ENCODE data around the gene ISY1. TPM values are rescaled to one million over a fixed set of nuclear protein-coding genes. Genes with fewer than 3 reads are reported as not detected.

The ISY1 gene
- total and polyA plus RNA-seq, 2 donors (not counting 1 experiment from before 2014, with no cell fraction given), result 26.4 to 49.6 TPM

DNA sequence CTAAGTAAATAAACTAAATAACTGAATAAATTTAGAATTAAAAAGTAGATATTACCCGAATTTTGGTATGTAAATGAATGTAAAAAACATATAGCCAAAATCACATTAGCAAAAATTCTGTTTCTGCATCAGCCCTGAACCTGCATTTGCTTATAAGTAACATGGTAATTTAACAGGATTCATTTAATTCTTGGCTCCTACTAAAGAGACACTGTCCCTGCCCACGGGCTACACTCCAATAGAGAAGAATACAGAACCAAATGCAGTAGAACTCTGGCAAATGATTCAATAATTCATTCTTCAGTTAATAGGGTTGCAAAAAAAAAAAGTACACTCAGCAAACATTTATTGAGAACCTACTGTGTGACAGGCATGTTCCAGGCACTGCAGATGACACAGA lies 43.6 kb upstream of the ISY1 start:
- Mint-ChIP-seq H3K9me3 (ENCODE audit: insufficient read depth) (no peaks in the 10 kb centered on the region), H3K27me3 (no peaks in the 10 kb centered on the region), H3K4me3 (no peak overlapping the region), H3K27ac (no peak overlapping the region), H3K4me1 (no peaks in the 10 kb centered on the region)
- no peak for ATAC-seq (ENCODE audit: low read depth)
- Histone ChIP-seq H2AFZ (ENCODE audit: insufficient read depth, low read depth, low read length, poor library complexity, severe bottlenecking) (no peak overlapping the region), H3K27ac (ENCODE audit: low read length in 2 of 2) (no peak overlapping the region), H3K79me2 (ENCODE audit: control insufficient read depth, insufficient read depth, low read length) (no peaks in the 10 kb centered on the region), H3K9me3 (ENCODE audit: control extremely low read depth in 1 of 3, control insufficient read depth in 2 of 3, insufficient read depth in 1 of 3, low read length in 2 of 3) (no peaks in the 10 kb centered on the region), H4K20me1 (ENCODE audit: control insufficient read depth, insufficient read depth, low read length, poor library complexity, severe bottlenecking) (no peaks in the 10 kb centered on the region), H3K9ac (ENCODE audit: low read length) (no peak overlapping the region), H3K4me1 (ENCODE audit: control insufficient read depth in 2 of 2, insufficient read depth in 2 of 2, low read length in 2 of 2) (no peaks in the 10 kb centered on the region), H3K36me3 (replicated peaks in 1 of 2; ENCODE audit: control extremely low read depth in 1 of 2, control insufficient read depth in 1 of 2, extremely low read depth in 1 of 2, insufficient read depth in 2 of 2, low read length in 1 of 2) (no peaks in the 10 kb centered on the region), H3K4me2 (replicated peaks; ENCODE audit: low read depth, low read length, poor library complexity, severe bottlenecking) (no peak overlapping the region), H3K4me3 (ENCODE audit: control extremely low read depth in 1 of 5, extremely low read depth in 1 of 5, insufficient read depth in 1 of 5, low read depth in 2 of 5, low read length in 4 of 5) (no peak overlapping the region), H3K27me3 (replicated peaks in 1 of 4; ENCODE audit: control extremely low read depth in 1 of 4, control insufficient read depth in 3 of 4, insufficient read depth in 4 of 4, low read length in 3 of 4) (no peaks in the 10 kb centered on the region)
- WGBS (ENCODE audit: insufficient coverage), result no CpG with 5 or more reads among the region's 2 CpGs
- no peak for DNase-seq
- intact Hi-C loops (cut with micrococcal nuclease), result no loop called here
- POLR2A ChIA-PET, result no interaction called here
- TF ChIP-seq, protein P1, sequence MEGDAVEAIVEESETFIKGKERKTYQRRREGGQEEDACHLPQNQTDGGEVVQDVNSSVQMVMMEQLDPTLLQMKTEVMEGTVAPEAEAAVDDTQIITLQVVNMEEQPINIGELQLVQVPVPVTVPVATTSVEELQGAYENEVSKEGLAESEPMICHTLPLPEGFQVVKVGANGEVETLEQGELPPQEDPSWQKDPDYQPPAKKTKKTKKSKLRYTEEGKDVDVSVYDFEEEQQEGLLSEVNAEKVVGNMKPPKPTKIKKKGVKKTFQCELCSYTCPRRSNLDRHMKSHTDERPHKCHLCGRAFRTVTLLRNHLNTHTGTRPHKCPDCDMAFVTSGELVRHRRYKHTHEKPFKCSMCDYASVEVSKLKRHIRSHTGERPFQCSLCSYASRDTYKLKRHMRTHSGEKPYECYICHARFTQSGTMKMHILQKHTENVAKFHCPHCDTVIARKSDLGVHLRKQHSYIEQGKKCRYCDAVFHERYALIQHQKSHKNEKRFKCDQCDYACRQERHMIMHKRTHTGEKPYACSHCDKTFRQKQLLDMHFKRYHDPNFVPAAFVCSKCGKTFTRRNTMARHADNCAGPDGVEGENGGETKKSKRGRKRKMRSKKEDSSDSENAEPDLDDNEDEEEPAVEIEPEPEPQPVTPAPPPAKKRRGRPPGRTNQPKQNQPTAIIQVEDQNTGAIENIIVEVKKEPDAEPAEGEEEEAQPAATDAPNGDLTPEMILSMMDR (IDR thresholded peaks at IDR 0.05), result no peak
- TF ChIP-seq EZH2 (IDR thresholded peaks at IDR 0.05; ENCODE audit: borderline replicate concordance, insufficient read depth, low read depth, low read length, poor library complexity, severe bottlenecking), result no peak
- CTCF ChIA-PET, result interaction anchor here (0.6 to 1.0 kb wide), 2 partner anchors 110 to 234 kb away, joined by 3 read pairs; no protein-coding TSS in a partner anchor

DNA sequence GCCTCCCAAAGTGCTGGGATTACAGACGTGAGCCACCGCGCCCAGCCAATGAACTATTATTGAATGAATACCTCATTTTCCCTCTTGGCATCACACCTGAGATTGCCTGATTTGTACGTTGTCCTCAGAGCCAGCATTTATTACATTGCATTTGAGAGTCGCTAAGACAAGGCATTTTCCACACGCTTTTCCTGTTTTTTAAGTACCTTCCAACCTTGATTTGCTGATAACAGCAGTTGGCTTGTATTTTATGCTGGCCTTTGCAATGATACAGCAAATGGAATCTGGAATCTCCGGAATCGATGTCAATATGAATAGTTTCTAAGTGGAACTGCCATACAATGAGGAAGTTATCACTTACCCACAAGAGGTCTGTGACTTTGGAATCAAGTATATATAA lies 38.5 kb upstream of the ISY1 start:
- peaks cover 20% of the 10 kb centered on the region for H3K4me1 Mint-ChIP-seq
- no peaks in the 10 kb centered on the region for H3K79me2 ChIP-seq (ENCODE audit: control insufficient read depth, insufficient read depth, low read length)
- no peaks in the 10 kb centered on the region for H3K27me3 Mint-ChIP-seq
- WGBS (ENCODE audit: insufficient coverage), result 89% methylated on average over 5 of the region's 8 CpGs
- no peaks in the 10 kb centered on the region for H3K27me3 ChIP-seq (replicated peaks in 1 of 4; ENCODE audit: control extremely low read depth in 1 of 4, control insufficient read depth in 3 of 4, insufficient read depth in 4 of 4, low read length in 3 of 4)
- no peak for DNase-seq
- no peak overlapping the region for H3K27ac Mint-ChIP-seq
- H3K4me1 ChIP-seq (ENCODE audit: control insufficient read depth in 2 of 2, insufficient read depth in 2 of 2, low read length in 2 of 2), result peaks cover 13 to 14% of the 10 kb centered on the region in 2 donors
- POLR2A ChIA-PET, result no interaction called here
- no peaks in the 10 kb centered on the region for H3K9me3 Mint-ChIP-seq (ENCODE audit: insufficient read depth)
- no peak overlapping the region for H3K4me3 Mint-ChIP-seq
- TF ChIP-seq, protein P1 (IDR thresholded peaks at IDR 0.05), result no peak
- TF ChIP-seq EZH2 (IDR thresholded peaks at IDR 0.05; ENCODE audit: borderline replicate concordance, insufficient read depth, low read depth, low read length, poor library complexity, severe bottlenecking), result no peak
- no peak overlapping the region for H3K4me3 ChIP-seq (ENCODE audit: control extremely low read depth in 1 of 5, extremely low read depth in 1 of 5, insufficient read depth in 1 of 5, low read depth in 2 of 5, low read length in 4 of 5)
- H3K9ac ChIP-seq (ENCODE audit: low read length), result no peak overlapping the region
- no peaks in the 10 kb centered on the region for H3K9me3 ChIP-seq (ENCODE audit: control extremely low read depth in 1 of 3, control insufficient read depth in 2 of 3, insufficient read depth in 1 of 3, low read length in 2 of 3)
- ATAC-seq (ENCODE audit: low read depth), result no peak
- intact Hi-C loops (cut with micrococcal nuclease), result no loop called here
- no peak overlapping the region for H2AFZ ChIP-seq (ENCODE audit: insufficient read depth, low read depth, low read length, poor library complexity, severe bottlenecking)
- no peaks in the 10 kb centered on the region for H3K36me3 ChIP-seq (replicated peaks in 1 of 2; ENCODE audit: control extremely low read depth in 1 of 2, control insufficient read depth in 1 of 2, extremely low read depth in 1 of 2, insufficient read depth in 2 of 2, low read length in 1 of 2)
- no peak overlapping the region for H3K27ac ChIP-seq (ENCODE audit: low read length in 2 of 2)
- H4K20me1 ChIP-seq (ENCODE audit: control insufficient read depth, insufficient read depth, low read length, poor library complexity, severe bottlenecking), result no peaks in the 10 kb centered on the region
- no peak overlapping the region for H3K4me2 ChIP-seq (replicated peaks; ENCODE audit: low read depth, low read length, poor library complexity, severe bottlenecking)
- CTCF ChIA-PET, result interaction anchor here (4.1 kb wide), 1 partner anchor 46 kb away, joined by 14 read pairs; no protein-coding TSS in a partner anchor

All from B cell (primary cell).